Upper lobe of left lung (tissue), 6 donors: ENCODE data around the gene TRDMT1. TPM values are rescaled to one million over a fixed set of nuclear protein-coding genes. Genes with fewer than 3 reads are reported as not detected.

Experiments
- ATAC-seq, 2 donors: fragments of 200-7000 bp; cut with Tn5 transposase; one replicate each; pipeline ENCODE4 v1.9.1; 2022; ENCODE audit warnings: mild to moderate bottlenecking in 2 of 2, moderate library complexity in 2 of 2; ENCODE audit not compliant: low FRiP score in 2 of 2
- DNase-seq, 2 donors: peaks; one replicate each; pipeline ENCODE4 v3.0.0-alpha.2; 2019 to 2020
- H3K27ac ChIP-seq, 4 donors: fragments of 200-600 bp; sonication (generic); one replicate each; pipeline ENCODE4 v1.5.1; 2016 to 2019
- H3K27me3 ChIP-seq, 4 donors: fragments of 200-600 bp; sonication (generic); one replicate each; pipeline ENCODE4 v1.5.1; 2017 to 2019
- H3K36me3 ChIP-seq, 4 donors: fragments of 200-600 bp; sonication (generic); one replicate each; pipeline ENCODE4 v1.5.1; 2016 to 2019
- H3K4me1 ChIP-seq, 4 donors: fragments of 200-600 bp; sonication (generic); one replicate each; pipeline ENCODE4 v1.5.1; 2018 to 2019
- H3K4me3 ChIP-seq, 4 donors: fragments of 200-600 bp; sonication (generic); one replicate each; pipeline ENCODE4 v1.5.1; 2017 to 2019; ENCODE audit warnings: mild to moderate bottlenecking in 2 of 4, moderate library complexity in 1 of 4
- H3K9me3 ChIP-seq, 4 donors: fragments of 200-600 bp; sonication (generic); one replicate each; pipeline ENCODE4 v1.5.1; 2018 to 2019
- CTCF ChIP-seq, 6 experiments: fragments of 450-650 bp in 4 of 6; fragments of 200-600 bp in 2 of 6; sonication (generic) in 2 of 6; IDR thresholded peaks; one replicate each; pipeline ENCODE4 v1.5.1; 2016 to 2019; ENCODE audit warnings: antibody characterized with exemption in 6 of 6
- EP300 ChIP-seq, 4 donors: sonication (generic); formaldehyde crosslinking; IDR thresholded peaks; one replicate each; pipeline ENCODE4 v1.5.1; 2017; ENCODE audit warnings: antibody characterized with exemption in 4 of 4, control low read depth in 2 of 4
- POLR2A ChIP-seq, 4 donors: fragments of 450-650 bp; IDR thresholded peaks; one replicate each; pipeline ENCODE4 v1.5.1; 2016 to 2017; ENCODE audit warnings: antibody characterized with exemption in 4 of 4, mild to moderate bottlenecking in 2 of 4
- POLR2AphosphoS5 ChIP-seq, 2 donors: sonication (generic); formaldehyde crosslinking; IDR thresholded peaks; one replicate each; pipeline ENCODE4 v1.5.1; 2017; ENCODE audit warnings: antibody characterized with exemption in 2 of 2
- WGBS, 2 donors: methylation state at CpG; one replicate each; pipeline ENCODE4 v1.1.5; 2017 to 2018; 5-methylcytosine and 5-hydroxymethylcytosine counted together
- total RNA-seq, 6 donors: library from RNA; depleted of rRNA in 4 of 6; stranded (reverse); fragments of >200 nt in 4 of 6; gene quantifications; one replicate each; pipeline versions ENCODE4 v1.1.0 to v1.2.1, GENCODE V29; 2016 to 2021
- donor health status: DM: no; HTN: no; CAD: no; lungs with moderate emphysema.
- donor health status: DM: no; HTN: yes; CAD: no; lungs with severe emphysema.

Gene TRDMT1
- total RNA-seq, 6 donors from 2014 or later: 5.8 to 22.0 (median 7.4) TPM

GRCh38 chr10:17138460-17139042 lies 62.9 kb downstream of the TRDMT1 start:
- ATAC-seq (no peak), DNase-seq (no peak)
- TF ChIP-seq EP300 (IDR thresholded peaks at IDR 0.05) (no peak), POLR2AphosphoS5 (IDR thresholded peaks at IDR 0.05) (no peak), CTCF (IDR thresholded peaks at IDR 0.05) (no peak), POLR2A (IDR thresholded peaks at IDR 0.05) (no peak)
- Histone ChIP-seq H3K27ac (no peak overlapping the region), H3K4me1 (no peaks in the 10 kb centered on the region), H3K36me3 (no peaks in the 10 kb centered on the region), H3K27me3 (no peaks in the 10 kb centered on the region), H3K4me3 (no peak overlapping the region), H3K9me3 (no peaks in the 10 kb centered on the region)
- WGBS, 2 donors: 52 to 62% methylated on average over 5 of the region's 5 CpGs

- Histone ChIP-seq H3K9me3 (no peaks in the 10 kb centered on the region), H3K27ac (no peak overlapping the region), H3K36me3 (no peaks in the 10 kb centered on the region), H3K27me3 (no peaks in the 10 kb centered on the region), H3K4me1 (no peaks in the 10 kb centered on the region), H3K4me3 (no peak overlapping the region)
- ATAC-seq: no peak
- no peak for DNase-seq
- no peak for TF ChIP-seq CTCF (IDR thresholded peaks at IDR 0.05)
Observed at GRCh38 chr10:17134737-17135260, 66.7 kb downstream of the TRDMT1 start.

DNA sequence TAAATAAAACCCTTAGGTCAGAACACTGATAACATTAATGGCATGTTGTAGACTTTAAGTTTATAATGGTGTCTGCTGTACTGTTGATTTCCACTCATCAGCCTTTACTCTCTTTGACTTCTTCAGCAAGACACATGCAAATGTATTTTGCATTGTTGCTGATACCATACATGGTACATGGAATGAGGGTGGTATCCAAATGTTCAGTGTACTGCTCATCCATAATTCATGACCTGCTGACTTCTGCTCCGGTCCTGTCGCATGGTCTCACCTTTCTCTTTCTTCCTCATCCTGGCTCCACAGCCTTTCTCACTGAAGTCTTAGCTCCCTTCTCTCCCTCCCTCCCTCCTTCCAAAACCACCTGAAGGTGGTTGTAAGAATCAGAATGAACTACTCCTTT lies 67.2 kb downstream of the TRDMT1 start:
- TF ChIP-seq CTCF (IDR thresholded peaks at IDR 0.05): no peak
- TF ChIP-seq POLR2AphosphoS5 (IDR thresholded peaks at IDR 0.05): no peak
- no peak for TF ChIP-seq POLR2A (IDR thresholded peaks at IDR 0.05)
- no peak for TF ChIP-seq EP300 (IDR thresholded peaks at IDR 0.05)
- Histone ChIP-seq H3K27me3 (no peaks in the 10 kb centered on the region), H3K27ac (no peak overlapping the region), H3K4me1 (no peaks in the 10 kb centered on the region), H3K4me3 (no peak overlapping the region), H3K36me3 (no peaks in the 10 kb centered on the region), H3K9me3 (no peaks in the 10 kb centered on the region)
- 95 to 100% methylated on average over 2 of the region's 2 CpGs for WGBS, 2 donors
- no peak for DNase-seq
- ATAC-seq: no peak

GRCh38 chr10:17129741-17130140 lies 71.7 kb downstream of the TRDMT1 start, which contains the start of gene CUBN:
Gene CUBN, minus strand, starts transcription at chr10:17129811. Its CDS starts 46 bp downstream, at chr10:17129765.
- no peaks in the 10 kb centered on the region for H3K9me3 ChIP-seq
- whole genome bisulfite sequencing, 2 donors: 97 to 100% methylated on average over 1 of the region's 1 CpG
- no peaks in the 10 kb centered on the region for H3K4me1 ChIP-seq
- H3K27me3 ChIP-seq: no peaks in the 10 kb centered on the region
- H3K36me3 ChIP-seq: no peaks in the 10 kb centered on the region
- DNase-seq (no peak), ATAC-seq (no peak)
- TF ChIP-seq POLR2A (IDR thresholded peaks at IDR 0.05) (no peak), CTCF (IDR thresholded peaks at IDR 0.05) (no peak), POLR2AphosphoS5 (IDR thresholded peaks at IDR 0.05) (no peak), EP300 (IDR thresholded peaks at IDR 0.05) (no peak)
- no peak within 1 kb of the TSS for H3K27ac ChIP-seq
- H3K4me3 ChIP-seq: no peak within 1 kb of the TSS

DNA sequence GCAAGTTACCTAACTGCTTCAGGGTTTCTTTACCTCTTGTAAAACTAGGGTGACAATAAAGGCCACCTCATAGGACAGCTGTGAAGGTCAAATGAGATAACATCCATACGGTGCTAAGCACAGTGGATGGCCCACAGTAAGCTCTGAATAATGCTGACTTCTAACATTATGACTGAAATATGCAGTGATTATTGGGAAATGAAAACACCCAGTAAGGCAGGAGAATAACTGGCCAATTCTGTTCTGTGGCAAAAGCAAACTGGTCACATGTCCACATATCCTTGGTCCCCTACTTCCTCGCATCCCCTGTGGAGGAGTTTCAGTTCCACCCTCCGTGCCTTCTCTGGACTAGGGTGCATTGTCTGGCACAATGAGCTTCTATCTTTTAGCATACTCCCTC lies 73.2 kb downstream of the TRDMT1 start:
- DNase-seq (peak in 1 of 2 donors; percentile 36), ATAC-seq (peak; percentile 40 to 87)
- H3K9me3 ChIP-seq: no peaks in the 10 kb centered on the region
- no peaks in the 10 kb centered on the region for H3K27me3 ChIP-seq
- H3K4me3 ChIP-seq: no peak overlapping the region
- 82 to 87% methylated on average over 3 of the region's 3 CpGs for WGBS, 2 donors
- TF ChIP-seq EP300 (IDR thresholded peaks at IDR 0.05): no peak
- TF ChIP-seq CTCF (IDR thresholded peaks at IDR 0.05): no peak
- TF ChIP-seq POLR2AphosphoS5 (IDR thresholded peaks at IDR 0.05): no peak
- no peak for TF ChIP-seq POLR2A (IDR thresholded peaks at IDR 0.05)
- no peaks in the 10 kb centered on the region for H3K4me1 ChIP-seq
- H3K27ac ChIP-seq: no peak overlapping the region
- H3K36me3 ChIP-seq: no peaks in the 10 kb centered on the region
